HG02571 (cell line): ENCODE results near the gene SORL1.

Experiments used
- ATAC-seq: cut with Tn5 transposase; IDR thresholded peaks from one replicate; pipeline ENCODE4 v1.9.1; 2021; ENCODE audit warnings: mild to moderate bottlenecking, moderate library complexity; ENCODE audit not compliant: unreplicated experiment

SORL1 gene

GRCh38 chr11:121450401-121450800, 1.7 kb upstream of the SORL1 start:
- ATAC-seq: no peak

GRCh38 chr11:121451178-121451985, 732 bp upstream of the SORL1 start:
- peak; percentile 1 for ATAC-seq

- peak; percentile 14 for ATAC-seq
Observed at GRCh38 chr11:121452609-121453150, 566 bp downstream of the SORL1 start, which contains the start of gene SORL1-AS1. Gene SORL1-AS1, minus strand, starts transcription at chr11:121452967.

GRCh38 chr11:121453589-121454299, 1.6 kb downstream of the SORL1 start:
- no peak for ATAC-seq

GRCh38 chr11:121455115-121455514, 3.0 kb downstream of the SORL1 start:
- ATAC-seq: no peak

- ATAC-seq: no peak
Observed at GRCh38 chr11:121456151-121456550, 4.0 kb downstream of the SORL1 start.

- ATAC-seq: no peak
Observed at GRCh38 chr11:121456816-121457431, 4.8 kb downstream of the SORL1 start.

GRCh38 chr11:121458551-121458950, 6.4 kb downstream of the SORL1 start:
- ATAC-seq: no peak

GRCh38 chr11:121459413-121460017, 7.4 kb downstream of the SORL1 start:
- no peak for ATAC-seq

- no peak for ATAC-seq
Observed at GRCh38 chr11:121460941-121461514, 8.9 kb downstream of the SORL1 start.

- no peak for ATAC-seq
Observed at GRCh38 chr11:121461843-121462242, 9.7 kb downstream of the SORL1 start.

- ATAC-seq: no peak
Observed at GRCh38 chr11:121463689-121464335, 11.7 kb downstream of the SORL1 start.

- ATAC-seq: peak; percentile 42
Observed at GRCh38 chr11:121464352-121464946, 12.3 kb downstream of the SORL1 start.

- ATAC-seq: no peak
Observed at GRCh38 chr11:121465709-121466062, 13.6 kb downstream of the SORL1 start.

- no peak for ATAC-seq
Observed at GRCh38 chr11:121466063-121466794, 14.1 kb downstream of the SORL1 start.

GRCh38 chr11:121467471-121467870, 15.4 kb downstream of the SORL1 start:
- no peak for ATAC-seq

- peak; percentile 52 for ATAC-seq
Observed at GRCh38 chr11:121467965-121468364, 15.9 kb downstream of the SORL1 start.

GRCh38 chr11:121469910-121470309, 17.8 kb downstream of the SORL1 start:
- no peak for ATAC-seq

- no peak for ATAC-seq
Observed at GRCh38 chr11:121471167-121471566, 19.1 kb downstream of the SORL1 start.
